Heart left ventricle (tissue), 13 donors: ENCODE data around the gene TMEM178B.

Source experiments
- CTCF ChIP-seq, 12 donors: fragments of 200-600 bp; sonication (generic) in 4 of 12; IDR thresholded peaks; one replicate each; pipeline versions ENCODE4 v1.5.0 to v1.8.0; 2018 to 2022; ENCODE audit warnings: antibody characterized with exemption in 12 of 12, mild to moderate bottlenecking in 5 of 12
- POLR2A ChIP-seq, 2 donors: fragments of 450-650 bp; IDR thresholded peaks; one replicate each; pipeline ENCODE4 v1.6.1; 2017; ENCODE audit warnings: antibody characterized with exemption in 2 of 2, mild to moderate bottlenecking in 2 of 2, moderate library complexity in 2 of 2
- donor health status: ischemic (EF 13 %, LVEDD 7.1; RV severe dilation, severe dysfunction).
- donor health status: DM: no; HTN: yes; CAD: no.
- donor health status: DM: no; HTN: no; CAD: no.
- donor health status: ischemic (EF 25% LVEDD 6.9; RV normal size, moderate dysfunction).
- donor health status: ischemic (EF 25% LVEDD 5.7; RV mildly dilated, moderate dysfunction).
- donor health status: ischemic (EF 35%, LVEDD 5.7; RV mildly dilated, moderate dysfunction).
- donor health status: nonischemic (EF 11% LVEDD 7.7; RV severe dilation, severe dysfunction).
- donor health status: DM: yes; HTN: yes; CAD: no.
- donor health status: PGD.
- donor health status: ischemic (EF 29% LVEDD 5.4; RV normal size, mild dysfunction).
- donor health status: nonischemic (EF 23%, LVEDD 6.1; RV moderate dilation, normal function).

- TF ChIP-seq POLR2A (IDR thresholded peaks at IDR 0.05): no peak
- no peak for TF ChIP-seq CTCF (IDR thresholded peaks at IDR 0.05)
These were observed 328.6 kb downstream of the TMEM178B start for GRCh38 chr7:141402277-141402996.
